Measurements from ENCODE around the gene POLDIP3.

GRCh38 chr22:42602470-42602869 lies 12.2 kb downstream of the POLDIP3 start:
- TF ChIP-seq CTCF (tag by site-specific recombination; IDR thresholded peaks at IDR 0.05), result no peak
- no peak for TF ChIP-seq TCF7L2 (IDR thresholded peaks at IDR 0.05; ENCODE audit: borderline replicate concordance, low read depth, low read length)
- TF ChIP-seq ZNF132 (tag by site-specific recombination; IDR thresholded peaks at IDR 0.05; ENCODE audit: borderline replicate concordance), result no peak
- TF ChIP-seq KLF10 (tag by site-specific recombination; IDR thresholded peaks at IDR 0.05), result no peak
- TF ChIP-seq ZNF175 (tag by site-specific recombination; IDR thresholded peaks at IDR 0.05), result no peak
- TF ChIP-seq ZNF513 (tag by site-specific recombination; IDR thresholded peaks at IDR 0.05), result no peak
- no peak for TF ChIP-seq ELK4 (IDR thresholded peaks at IDR 0.05; ENCODE audit: borderline replicate concordance, low read depth, low read length)
- no peak for TF ChIP-seq ZNF311 (tag by site-specific recombination; IDR thresholded peaks at IDR 0.05; ENCODE audit: borderline replicate concordance)
- no peak for TF ChIP-seq ZNF670 (tag by site-specific recombination; IDR thresholded peaks at IDR 0.05; ENCODE audit: low read depth)
- no peak for TF ChIP-seq SETDB1 (IDR thresholded peaks at IDR 0.05; ENCODE audit: insufficient read length, low read length)
- TF ChIP-seq ZNF221 (tag by site-specific recombination; IDR thresholded peaks at IDR 0.05; ENCODE audit: borderline replicate concordance), result no peak
- no peak for TF ChIP-seq ZSCAN5A (tag by site-specific recombination; IDR thresholded peaks at IDR 0.05)

Measured in HEK293 (cell line).